B cell (primary cell): ENCODE measurements around the gene KRTAP25-1. TPM values are rescaled to one million over a fixed set of nuclear protein-coding genes. Genes with fewer than 3 reads are reported as not detected.

Source experiments
- ATAC-seq: fragments of 200-7000 bp; cut with Tn5 transposase; one replicate; pipeline ENCODE4 v1.10.0; 2021; ENCODE audit warnings: low read depth, mild to moderate bottlenecking, moderate number of reproducible peaks, moderate library complexity
- CTCF ChIA-PET: fragments of 350-600 bp; sonication (Branson Sonifier 250); formaldehyde crosslinking; loops from one replicate; lab custom pipeline; 2021; ENCODE audit warnings: antibody characterized with exemption, inconsistent platforms; lab: Charles Lee
- POLR2A ChIA-PET: fragments of 350-600 bp; sonication (Branson Sonifier 250); formaldehyde crosslinking; loops from one replicate; lab custom pipeline; 2021; ENCODE audit warnings: antibody characterized with exemption; lab: Charles Lee
- DNase-seq: peaks from one replicate; pipeline ENCODE4 v3.0.0; 2013
- H2AFZ ChIP-seq: 2 replicates; pipeline ENCODE4 v1.6.1; 2012; ENCODE audit warnings: mild to moderate bottlenecking, low read depth, low read length; ENCODE audit not compliant: insufficient read depth, poor library complexity, severe bottlenecking
- H3K27ac ChIP-seq, 2 donors: 1 replicate in 1 of 2; 2 replicates in 1 of 2; pipeline ENCODE4 v1.5.1; 2012 to 2013; ENCODE audit warnings: low read length in 2 of 2, mild to moderate bottlenecking in 2 of 2, moderate library complexity in 1 of 2
- H3K27me3 ChIP-seq, 4 experiments: fragments of 200-600 bp in 1 of 4; sonication (generic) in 1 of 4; replicated peaks in 1 of 4; 1 replicate in 2 of 4; 2 replicates in 2 of 4; pipeline versions ENCODE4 v1.6.1 to v1.7.0; 2013 to 2016; ENCODE audit warnings: low read length in 3 of 4, mild to moderate bottlenecking in 2 of 4, mixed read lengths in 1 of 4, moderate library complexity in 1 of 4; ENCODE audit not compliant: insufficient read depth in 4 of 4, control insufficient read depth in 3 of 4; ENCODE audit errors: control extremely low read depth in 1 of 4
- H3K36me3 ChIP-seq, 2 experiments: replicated peaks in 1 of 2; 1 replicate in 1 of 2; 2 replicates in 1 of 2; pipeline versions ENCODE4 v1.6.1 to v1.7.1; 2013; ENCODE audit warnings: low read length in 1 of 2; ENCODE audit not compliant: insufficient read depth in 2 of 2, control insufficient read depth in 1 of 2; ENCODE audit errors: control extremely low read depth in 1 of 2, extremely low read depth in 1 of 2
- H3K4me1 ChIP-seq, 2 donors: fragments of 200-600 bp in 1 of 2; sonication (generic) in 1 of 2; 1 replicate in 1 of 2; 2 replicates in 1 of 2; pipeline versions ENCODE4 v1.5.1 to v1.6.1; 2013 to 2017; ENCODE audit warnings: low read length in 2 of 2; ENCODE audit not compliant: control insufficient read depth in 2 of 2, insufficient read depth in 2 of 2
- H3K4me2 ChIP-seq: replicated peaks from 2 replicates; pipeline ENCODE3; 2012; ENCODE audit warnings: mild to moderate bottlenecking, low read depth, low read length; ENCODE audit not compliant: poor library complexity, severe bottlenecking
- H3K4me3 ChIP-seq, 5 experiments: fragments of 200-600 bp in 1 of 5; sonication (generic) in 1 of 5; 1 replicate in 3 of 5; 2 replicates in 2 of 5; pipeline versions ENCODE4 v1.5.1 to v1.7.0; 2011 to 2016; ENCODE audit warnings: low read length in 4 of 5, mild to moderate bottlenecking in 4 of 5, low read depth in 2 of 5, control low read depth in 1 of 5, moderate library complexity in 1 of 5; ENCODE audit not compliant: insufficient read depth in 1 of 5; ENCODE audit errors: control extremely low read depth in 1 of 5, extremely low read depth in 1 of 5
- H3K79me2 ChIP-seq: fragments of 200-600 bp; sonication (generic); one replicate; pipeline ENCODE4 v1.6.0; 2016; ENCODE audit warnings: low read length; ENCODE audit not compliant: control insufficient read depth, insufficient read depth
- H3K9ac ChIP-seq: fragments of 200-600 bp; sonication (generic); 2 replicates; pipeline ENCODE4 v1.6.1; 2017; ENCODE audit warnings: mild to moderate bottlenecking, low read length, moderate library complexity
- H3K9me3 ChIP-seq, 3 donors: one replicate each; pipeline versions ENCODE4 v1.6.1 to v1.7.1; 2013; ENCODE audit warnings: low read length in 2 of 3; ENCODE audit not compliant: control insufficient read depth in 2 of 3, insufficient read depth in 1 of 3; ENCODE audit errors: control extremely low read depth in 1 of 3
- H4K20me1 ChIP-seq: 2 replicates; pipeline ENCODE4 v1.6.0; 2012; ENCODE audit warnings: mild to moderate bottlenecking, low read length; ENCODE audit not compliant: insufficient read depth, control insufficient read depth, poor library complexity, severe bottlenecking
- H3K27ac Mint-ChIP-seq: one replicate; pipeline ENCODE4 v1.8.0; 2021; ENCODE audit warnings: mixed read lengths
- H3K27me3 Mint-ChIP-seq: one replicate; pipeline ENCODE4 v1.8.0; 2021; ENCODE audit warnings: mixed read lengths
- H3K4me1 Mint-ChIP-seq: one replicate; pipeline ENCODE4 v1.8.0; 2021; ENCODE audit warnings: mixed read lengths
- H3K4me3 Mint-ChIP-seq: one replicate; pipeline ENCODE4 v1.8.0; 2021; ENCODE audit warnings: mixed read lengths
- H3K9me3 Mint-ChIP-seq: one replicate; pipeline ENCODE4 v1.8.0; 2022; ENCODE audit warnings: mixed read lengths; ENCODE audit not compliant: insufficient read depth
- CTCF ChIP-seq: fragments of 200-600 bp; IDR thresholded peaks from one replicate; pipeline ENCODE4 v1.8.0; 2022; ENCODE audit warnings: antibody characterized with exemption, mild to moderate bottlenecking
- EZH2 ChIP-seq: IDR thresholded peaks from 2 replicates; pipeline ENCODE4 v1.6.1; 2012; ENCODE audit warnings: borderline replicate concordance, low read depth, mild to moderate bottlenecking, moderate library complexity, low read length; ENCODE audit not compliant: insufficient read depth, poor library complexity, severe bottlenecking
- WGBS: methylation state at CpG from one replicate; pipeline ENCODE4 v1.1.5; 2013; ENCODE audit warnings: missing lambda C conversion rate; ENCODE audit not compliant: insufficient coverage; 5-methylcytosine and 5-hydroxymethylcytosine counted together
- intact Hi-C: fragments of 100-400 bp; cut with micrococcal nuclease; formaldehyde crosslinking; loops from one replicate; pipeline ENCODE4 v1.10.0; 2022
- polyA plus RNA-seq: library from polyadenylated mRNA; depleted of rRNA; stranded (reverse); fragments of >200 nt; gene quantifications from 2 replicates; pipeline ENCODE4 v1.2.3, GENCODE V29; 2012
- total RNA-seq, 2 donors: library from RNA; stranded (reverse); fragments of 120-200 nt in 1 of 2; gene quantifications; 1 replicate in 1 of 2; 2 replicates in 1 of 2; pipeline versions ENCODE4 v1.2.3 to v1.2.4, GENCODE V29; 2013 to 2022

The KRTAP25-1 gene
- total and polyA plus RNA-seq, 2 donors (not counting 1 experiment from before 2014, with no cell fraction given), result not detected

- Histone ChIP-seq H3K4me1 (no peaks in the 10 kb centered on the region), H3K9me3 (peaks cover 0 to 6% (median 0%) of the 10 kb centered on the region in 3 donors), H3K4me3 (no peak overlapping the region), H3K9ac (no peak overlapping the region), H2AFZ (no peak overlapping the region), H3K27me3 (no peaks in the 10 kb centered on the region), H3K79me2 (no peaks in the 10 kb centered on the region), H4K20me1 (no peaks in the 10 kb centered on the region), H3K36me3 (no peaks in the 10 kb centered on the region), H3K27ac (no peak overlapping the region), H3K4me2 (no peak overlapping the region)
- ATAC-seq (no peak), DNase-seq (no peak)
- ChIA-PET CTCF (no interaction called here), POLR2A (no interaction called here)
- 80% methylated on average over 1 of the region's 2 CpGs for WGBS
- Mint-ChIP-seq H3K4me3 (no peak overlapping the region), H3K27me3 (no peaks in the 10 kb centered on the region), H3K27ac (no peak overlapping the region), H3K9me3 (peaks cover 2% of the 10 kb centered on the region), H3K4me1 (no peaks in the 10 kb centered on the region)
- intact Hi-C loops, result no loop called here
- no peak for TF ChIP-seq EZH2
- no peak for TF ChIP-seq CTCF
These were observed 26.4 kb upstream of the KRTAP25-1 start for GRCh38 chr21:30315701-30316100.

GRCh38 chr21:30306884-30307283 is 17.6 kb upstream of the KRTAP25-1 start:
- Mint-ChIP-seq H3K4me1 (no peaks in the 10 kb centered on the region), H3K27ac (no peak overlapping the region), H3K4me3 (no peak overlapping the region), H3K27me3 (no peaks in the 10 kb centered on the region), H3K9me3 (no peaks in the 10 kb centered on the region)
- no peaks in the 10 kb centered on the region for H3K36me3 ChIP-seq
- H3K79me2 ChIP-seq, result no peaks in the 10 kb centered on the region
- no peak overlapping the region for H2AFZ ChIP-seq
- no peaks in the 10 kb centered on the region for H3K4me1 ChIP-seq
- intact Hi-C loops, result no loop called here
- TF ChIP-seq EZH2 (no peak), CTCF (no peak)
- no peaks in the 10 kb centered on the region for H4K20me1 ChIP-seq
- H3K27ac ChIP-seq, result no peak overlapping the region
- H3K4me2 ChIP-seq, result no peak overlapping the region
- DNase-seq, result no peak
- ChIA-PET CTCF (no interaction called here), POLR2A (no interaction called here)
- no peak overlapping the region for H3K4me3 ChIP-seq
- WGBS, result 85% methylated on average over 2 of the region's 2 CpGs
- H3K9me3 ChIP-seq, result no peaks in the 10 kb centered on the region
- ATAC-seq, result no peak
- no peak overlapping the region for H3K9ac ChIP-seq
- no peaks in the 10 kb centered on the region for H3K27me3 ChIP-seq
